NCI-H2171 treated with DMSO at 0.1 percent for 48 hours (cell line): Measurements from ENCODE around the gene HOXB8.

ENCODE experiments used
- DNase-seq: peaks from one replicate; lab custom pipeline; 2025; lab: John Stamatoyannopoulos, UW

The HOXB8 gene

GRCh38 chr17:48567646-48568354 lies 47.3 kb downstream of the HOXB8 start:
- DNase-seq, result no peak

- no peak for DNase-seq
Measured at GRCh38 chr17:48567209-48567608, 47.9 kb downstream of the HOXB8 start.

GRCh38 chr17:48566717-48567116 lies 48.4 kb downstream of the HOXB8 start:
- no peak for DNase-seq

GRCh38 chr17:48565925-48566710 lies 49.0 kb downstream of the HOXB8 start:
- no peak for DNase-seq

- no peak for DNase-seq
Measured at GRCh38 chr17:48565022-48565554, 50.0 kb downstream of the HOXB8 start.

- no peak for DNase-seq
Measured at GRCh38 chr17:48564188-48565021, 50.7 kb downstream of the HOXB8 start.

- DNase-seq, result no peak
Measured at GRCh38 chr17:48563867-48564187, 51.3 kb downstream of the HOXB8 start.

- DNase-seq, result no peak
Measured at GRCh38 chr17:48563385-48563838, 51.7 kb downstream of the HOXB8 start.

GRCh38 chr17:48562934-48563333 lies 52.2 kb downstream of the HOXB8 start:
- DNase-seq, result no peak
